ENCODE measurements around the gene LY6G5C. TPM values are rescaled to one million over a fixed set of nuclear protein-coding genes. Genes with fewer than 3 reads are reported as not detected.
A peak's percentile ranks its signal among the peaks of the same experiment; 100 is the strongest.

Gene LY6G5C
- total RNA-seq, 1 experiment from 2014 or later = not detected

DNA sequence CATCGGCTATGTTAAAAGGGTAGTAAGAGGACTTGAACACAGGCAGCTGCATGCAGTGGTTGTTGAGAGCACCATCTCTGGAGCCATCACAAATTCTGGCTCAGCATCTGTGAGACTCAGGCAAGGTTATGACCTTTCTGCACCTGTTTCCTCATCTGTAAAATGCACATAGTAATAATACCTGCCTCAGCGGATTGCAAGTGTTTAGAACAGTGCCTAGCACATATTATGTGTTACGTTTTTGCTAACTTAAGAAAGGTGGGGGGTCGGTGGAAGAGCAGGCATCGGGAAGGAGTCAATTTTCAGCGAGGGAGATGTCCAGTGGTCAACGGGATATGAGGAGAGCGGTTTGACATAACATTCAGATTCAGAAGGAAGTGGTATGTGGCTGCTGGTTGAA, 2.9 kb downstream of the LY6G5C start:
- H3K4me2 ChIP-seq (ENCODE audit: low read depth, low read length, poor library complexity, severe bottlenecking) = no peak overlapping the region
- H3K9me3 ChIP-seq (ENCODE audit: low read length) = no peaks in the 10 kb centered on the region
- no peak overlapping the region for H3K4me3 ChIP-seq (ENCODE audit: low read length)
- no peak overlapping the region for H2AFZ ChIP-seq (ENCODE audit: low read length)
- no peak for DNase-seq
- H3K79me2 ChIP-seq (ENCODE audit: low read length) = no peaks in the 10 kb centered on the region
- no peak overlapping the region for H3K9ac ChIP-seq (ENCODE audit: low read length)
- H3K27ac ChIP-seq (ENCODE audit: low read length) = no peak overlapping the region
- H3K4me1 ChIP-seq (ENCODE audit: low read length) = peaks cover 14% of the 10 kb centered on the region
- no peaks in the 10 kb centered on the region for H4K20me1 ChIP-seq (ENCODE audit: insufficient read depth, low read depth, low read length)
- no peaks in the 10 kb centered on the region for H3K36me3 ChIP-seq (ENCODE audit: insufficient read depth, low read length)
- H3K9me2 ChIP-seq (replicated peaks; ENCODE audit: insufficient read depth, low read length) = no peaks in the 10 kb centered on the region
- H3K27me3 ChIP-seq (ENCODE audit: low read length) = no peaks in the 10 kb centered on the region

DNA sequence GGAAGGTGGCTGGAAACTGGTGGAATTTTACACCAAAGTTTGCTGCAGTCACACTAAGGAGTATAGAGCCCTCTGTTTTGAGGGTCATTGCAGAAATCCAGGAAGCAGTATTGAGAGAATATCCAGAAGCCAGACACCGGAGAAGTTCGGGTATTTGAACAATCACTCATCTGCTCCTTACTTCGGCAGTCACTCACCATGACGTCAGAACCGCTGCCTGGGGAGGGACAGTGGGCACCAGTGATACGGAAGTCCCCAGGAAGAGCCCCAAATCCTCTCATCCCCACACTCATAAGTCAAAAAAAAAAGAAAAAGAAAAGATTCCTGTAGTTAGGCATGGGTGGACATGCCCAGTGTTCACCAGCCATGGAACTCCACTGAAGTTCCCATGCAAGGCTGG, 4.0 kb downstream of the LY6G5C start:
- Histone ChIP-seq H3K27me3 (ENCODE audit: low read length) (no peaks in the 10 kb centered on the region), H3K4me3 (ENCODE audit: low read length) (no peak overlapping the region), H3K36me3 (ENCODE audit: insufficient read depth, low read length) (peaks cover 3% of the 10 kb centered on the region; the same call in 1 of the 2 replicates), H3K27ac (ENCODE audit: low read length) (no peak overlapping the region), H4K20me1 (ENCODE audit: insufficient read depth, low read depth, low read length) (no peaks in the 10 kb centered on the region), H3K9me3 (ENCODE audit: low read length) (no peaks in the 10 kb centered on the region), H3K4me1 (ENCODE audit: low read length) (peaks cover 14% of the 10 kb centered on the region), H3K9me2 (replicated peaks; ENCODE audit: insufficient read depth, low read length) (no peaks in the 10 kb centered on the region), H3K4me2 (ENCODE audit: low read depth, low read length, poor library complexity, severe bottlenecking) (no peak overlapping the region), H3K79me2 (ENCODE audit: low read length) (no peaks in the 10 kb centered on the region), H3K9ac (ENCODE audit: low read length) (no peak overlapping the region), H2AFZ (ENCODE audit: low read length) (no peak overlapping the region)
- no peak for DNase-seq

DNA sequence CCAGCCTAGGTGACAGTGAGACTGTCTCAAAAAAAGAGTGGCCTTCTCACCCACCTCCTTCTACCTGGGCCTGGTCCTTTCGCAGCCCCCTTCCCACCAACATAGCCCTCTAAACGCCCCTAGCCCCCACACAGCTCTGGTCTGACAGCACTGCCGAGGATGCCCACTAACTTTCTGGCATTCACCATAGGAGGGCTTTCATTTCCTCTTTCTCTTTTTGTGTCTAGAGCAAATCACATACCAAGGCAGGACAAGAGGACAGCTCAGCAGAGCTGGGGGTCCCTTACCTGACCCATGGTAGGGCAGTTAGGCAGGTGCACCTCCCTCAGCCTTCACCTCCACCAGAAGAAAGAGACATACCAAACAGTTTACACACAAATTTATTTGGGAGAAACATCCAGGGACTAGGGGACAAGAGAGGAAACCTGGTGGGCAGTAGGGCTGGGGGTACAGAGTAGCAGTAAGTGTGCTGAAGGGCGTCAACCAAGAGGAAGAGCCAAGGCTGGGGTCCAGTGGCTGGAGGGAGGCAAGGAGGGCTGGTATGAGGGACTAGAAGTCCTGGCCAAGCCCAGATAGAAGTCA, 4.5 kb downstream of the LY6G5C start:
- H3K9ac ChIP-seq (ENCODE audit: low read length) = no peak overlapping the region
- no peaks in the 10 kb centered on the region for H4K20me1 ChIP-seq (ENCODE audit: insufficient read depth, low read depth, low read length)
- no peak overlapping the region for H3K4me3 ChIP-seq (ENCODE audit: low read length)
- peaks cover 11% of the 10 kb centered on the region for H3K4me1 ChIP-seq (ENCODE audit: low read length)
- H2AFZ ChIP-seq (ENCODE audit: low read length) = no peak overlapping the region
- no peaks in the 10 kb centered on the region for H3K9me3 ChIP-seq (ENCODE audit: low read length)
- H3K27me3 ChIP-seq (ENCODE audit: low read length) = no peaks in the 10 kb centered on the region
- no peak overlapping the region for H3K4me2 ChIP-seq (ENCODE audit: low read depth, low read length, poor library complexity, severe bottlenecking)
- no peaks in the 10 kb centered on the region for H3K79me2 ChIP-seq (ENCODE audit: low read length)
- no peak overlapping the region for H3K27ac ChIP-seq (ENCODE audit: low read length)
- peaks cover 5% of the 10 kb centered on the region; the same call in 1 of the 2 replicates for H3K36me3 ChIP-seq (ENCODE audit: insufficient read depth, low read length)
- DNase-seq = peak; percentile 64
- H3K9me2 ChIP-seq (replicated peaks; ENCODE audit: insufficient read depth, low read length) = no peaks in the 10 kb centered on the region

DNA sequence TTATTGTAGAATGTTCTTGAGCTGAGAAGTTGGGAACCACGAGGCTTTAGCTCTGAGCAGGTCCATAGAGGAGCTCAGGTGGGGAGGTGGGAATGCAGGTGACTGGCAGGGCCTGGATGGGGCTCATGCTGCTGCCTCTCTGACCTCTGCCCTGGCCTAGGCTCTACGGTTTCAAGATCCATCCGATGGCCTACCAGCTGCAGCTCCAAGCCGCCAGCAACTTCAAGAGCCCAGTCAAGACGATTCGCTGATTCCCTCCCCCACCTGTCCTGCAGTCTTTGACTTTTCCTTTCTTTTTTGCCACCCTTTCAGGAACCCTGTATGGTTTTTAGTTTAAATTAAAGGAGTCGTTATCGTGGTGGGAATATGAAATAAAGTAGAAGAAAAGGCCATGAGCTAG, 11.2 kb downstream of the LY6G5C start, which contains the start of gene LY6G5B:
TSS of gene LY6G5B (plus strand) at position 301 of the 400 bp plus-strand sequence. CDS start 975 bp downstream, outside the sequence.
- Histone ChIP-seq H3K27me3 (ENCODE audit: low read length) (no peaks in the 10 kb centered on the region), H3K9me3 (ENCODE audit: low read length) (no peaks in the 10 kb centered on the region), H4K20me1 (ENCODE audit: insufficient read depth, low read depth, low read length) (peaks cover 9% of the 10 kb centered on the region; the same call in 1 of the 2 replicates), H3K79me2 (ENCODE audit: low read length) (peaks cover 28% of the 10 kb centered on the region), H3K4me3 (ENCODE audit: low read length) (no peak within 1 kb of the TSS), H2AFZ (ENCODE audit: low read length) (no peak within 1 kb of the TSS), H3K4me2 (ENCODE audit: low read depth, low read length, poor library complexity, severe bottlenecking) (no peak within 1 kb of the TSS), H3K4me1 (ENCODE audit: low read length) (peaks cover 10% of the 10 kb centered on the region), H3K36me3 (ENCODE audit: insufficient read depth, low read length) (peaks cover 33% of the 10 kb centered on the region), H3K27ac (ENCODE audit: low read length) (no peak within 1 kb of the TSS), H3K9ac (ENCODE audit: low read length) (no peak within 1 kb of the TSS), H3K9me2 (replicated peaks; ENCODE audit: insufficient read depth, low read length) (no peaks in the 10 kb centered on the region)
- DNase-seq = no peak

DNA sequence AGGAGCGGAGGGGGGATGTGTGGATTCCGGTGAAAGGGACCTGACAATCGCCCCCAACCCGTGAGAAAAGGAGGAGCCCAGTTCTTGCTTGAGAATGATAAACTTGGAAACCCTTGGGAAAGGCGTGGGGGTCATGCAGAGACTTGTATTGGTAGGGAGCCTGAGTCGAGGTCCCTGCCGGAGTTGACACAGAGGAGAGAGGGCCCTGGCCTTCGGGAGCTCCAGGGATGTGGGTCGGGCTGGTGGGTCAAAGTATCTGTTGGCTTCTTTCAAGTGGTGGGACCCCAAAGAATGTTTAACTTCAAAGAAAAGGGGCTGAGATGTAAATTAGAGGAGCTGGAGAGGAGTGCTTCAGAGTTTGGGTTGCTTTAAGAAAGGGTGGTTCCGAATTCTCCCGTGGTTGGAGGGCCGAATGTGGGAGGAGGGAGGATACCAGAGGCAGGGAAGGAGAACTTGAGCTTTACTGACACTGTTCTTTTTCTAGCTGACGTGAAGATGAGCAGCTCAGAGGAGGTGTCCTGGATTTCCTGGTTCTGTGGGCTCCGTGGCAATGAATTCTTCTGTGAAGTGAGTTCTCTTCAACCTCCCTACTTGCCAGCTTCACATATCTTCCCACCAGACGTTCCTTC, 14.4 kb downstream of the LY6G5C start:
- Histone ChIP-seq H4K20me1 (ENCODE audit: insufficient read depth, low read depth, low read length) (peaks cover 9% of the 10 kb centered on the region; the same call in 1 of the 2 replicates), H3K9me3 (ENCODE audit: low read length) (no peaks in the 10 kb centered on the region), H3K9ac (ENCODE audit: low read length) (peak overlapping the region; percentile 94), H3K36me3 (ENCODE audit: insufficient read depth, low read length) (peaks cover 31% of the 10 kb centered on the region), H3K27me3 (ENCODE audit: low read length) (no peaks in the 10 kb centered on the region), H3K4me3 (ENCODE audit: low read length) (peak overlapping the region; percentile 91), H3K79me2 (ENCODE audit: low read length) (peaks cover 44% of the 10 kb centered on the region), H3K4me2 (ENCODE audit: low read depth, low read length, poor library complexity, severe bottlenecking) (peak overlapping the region; percentile 85), H3K9me2 (replicated peaks; ENCODE audit: insufficient read depth, low read length) (no peaks in the 10 kb centered on the region), H3K4me1 (ENCODE audit: low read length) (peaks cover 29% of the 10 kb centered on the region), H3K27ac (ENCODE audit: low read length) (peak overlapping the region; percentile 40), H2AFZ (ENCODE audit: low read length) (no peak overlapping the region)
- DNase-seq = no peak

DNA sequence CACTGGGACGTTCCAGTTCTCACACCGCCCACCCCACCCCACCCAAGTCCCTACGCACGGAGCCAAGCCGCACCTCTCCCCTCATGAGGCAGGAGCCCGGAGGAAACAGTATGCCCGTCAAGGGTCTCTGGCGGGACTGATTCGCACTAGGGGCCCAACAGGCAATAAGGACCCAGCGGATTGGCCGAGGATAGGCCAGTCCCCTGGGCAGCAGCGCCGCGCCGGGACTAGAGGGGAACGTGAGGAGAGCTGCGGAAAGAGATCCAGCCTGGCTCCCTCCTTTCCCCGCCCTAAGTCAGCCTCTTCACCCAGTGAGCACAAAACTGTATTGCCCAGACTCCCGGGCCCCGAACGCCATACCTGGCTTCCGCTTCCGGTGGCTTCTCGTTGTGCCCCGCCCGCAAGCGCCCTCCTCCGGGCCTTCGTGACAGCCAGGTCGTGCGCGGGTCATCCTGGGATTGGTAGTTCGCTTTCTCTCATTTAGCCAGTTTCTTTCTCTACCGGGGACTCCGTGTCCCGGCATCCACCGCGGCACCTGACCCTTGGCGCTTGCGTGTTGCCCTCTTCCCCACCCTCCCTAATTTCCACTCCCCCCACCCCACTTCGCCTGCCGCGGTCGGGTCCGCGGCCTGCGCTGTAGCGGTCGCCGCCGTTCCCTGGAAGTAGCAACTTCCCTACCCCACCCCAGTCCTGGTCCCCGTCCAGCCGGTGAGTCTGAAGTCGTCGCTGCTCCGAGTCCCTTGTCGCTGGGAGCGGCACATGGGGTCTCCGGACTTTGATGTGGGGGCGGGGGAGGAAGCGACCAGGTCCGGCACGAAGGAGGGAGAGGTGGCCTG, 15.1 kb downstream of the LY6G5C start, which contains the start of gene CSNK2B:
TSS of gene CSNK2B (plus strand) at position 580 of the 836 bp plus-strand sequence. CDS start 752 bp downstream, outside the sequence.
- Histone ChIP-seq H3K27me3 (ENCODE audit: low read length) (no peaks in the 10 kb centered on the region), H2AFZ (ENCODE audit: low read length) (no peak within 1 kb of the TSS), H3K79me2 (ENCODE audit: low read length) (peaks cover 44% of the 10 kb centered on the region), H3K4me1 (ENCODE audit: low read length) (peaks cover 34% of the 10 kb centered on the region), H3K27ac (ENCODE audit: low read length) (peak within 1 kb of the TSS; percentile 89), H3K4me3 (ENCODE audit: low read length) (peak within 1 kb of the TSS; percentile 91), H4K20me1 (ENCODE audit: insufficient read depth, low read depth, low read length) (peaks cover 9% of the 10 kb centered on the region; the same call in 1 of the 2 replicates), H3K36me3 (ENCODE audit: insufficient read depth, low read length) (peaks cover 27% of the 10 kb centered on the region), H3K9ac (ENCODE audit: low read length) (peak within 1 kb of the TSS; percentile 94), H3K9me3 (ENCODE audit: low read length) (no peaks in the 10 kb centered on the region), H3K9me2 (replicated peaks; ENCODE audit: insufficient read depth, low read length) (no peaks in the 10 kb centered on the region), H3K4me2 (ENCODE audit: low read depth, low read length, poor library complexity, severe bottlenecking) (peak within 1 kb of the TSS; percentile 89)
- DNase-seq = peak; percentile 99

DNA sequence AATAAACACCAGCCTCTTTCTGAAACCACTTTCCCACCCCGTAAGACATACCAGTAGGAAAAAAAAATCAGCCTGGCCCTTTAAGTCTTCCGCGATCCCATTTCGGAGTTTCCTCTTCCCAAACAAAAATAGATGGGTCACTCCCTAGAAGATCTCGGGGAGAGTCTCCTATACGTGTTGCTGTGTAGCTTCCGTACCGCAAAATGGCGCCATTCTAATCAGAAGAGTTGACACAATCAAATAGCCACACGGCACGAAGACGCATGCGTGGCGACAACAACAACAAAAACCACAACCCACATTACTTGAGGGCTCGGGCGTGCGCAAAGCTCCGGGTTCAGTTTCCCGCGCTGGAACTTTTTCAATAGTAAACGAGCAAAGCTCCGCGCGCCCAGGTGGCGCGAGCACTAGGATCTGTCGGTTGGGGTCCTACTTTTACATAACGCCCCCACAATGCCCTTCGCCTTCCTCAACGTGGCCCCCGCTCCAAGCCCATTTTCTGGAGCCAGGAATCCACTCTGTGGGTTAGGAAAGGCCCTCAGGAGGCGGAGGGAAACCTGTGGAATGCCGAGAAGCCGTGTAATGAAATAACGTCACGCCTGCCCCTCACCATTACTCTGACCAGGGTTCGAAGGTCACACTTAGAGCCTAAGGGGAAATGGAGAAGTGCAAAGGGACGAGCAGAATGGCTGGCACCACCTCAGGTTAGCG, 15.9 kb downstream of the LY6G5C start, which contains the start of gene GPANK1:
TSS of gene GPANK1 (minus strand) at position 208 of the 711 bp plus-strand sequence. CDS start 519 bp downstream, outside the sequence.
- Histone ChIP-seq H3K79me2 (ENCODE audit: low read length) (peaks cover 48% of the 10 kb centered on the region), H3K4me2 (ENCODE audit: low read depth, low read length, poor library complexity, severe bottlenecking) (peak within 1 kb of the TSS; percentile 89), H3K27ac (ENCODE audit: low read length) (peak within 1 kb of the TSS; percentile 89), H3K9me3 (ENCODE audit: low read length) (no peaks in the 10 kb centered on the region), H3K36me3 (ENCODE audit: insufficient read depth, low read length) (peaks cover 25% of the 10 kb centered on the region), H4K20me1 (ENCODE audit: insufficient read depth, low read depth, low read length) (peaks cover 9% of the 10 kb centered on the region; the same call in 1 of the 2 replicates), H3K4me3 (ENCODE audit: low read length) (peak within 1 kb of the TSS; percentile 91), H3K4me1 (ENCODE audit: low read length) (peaks cover 35% of the 10 kb centered on the region), H3K9ac (ENCODE audit: low read length) (peak within 1 kb of the TSS; percentile 90), H3K9me2 (replicated peaks; ENCODE audit: insufficient read depth, low read length) (no peaks in the 10 kb centered on the region), H2AFZ (ENCODE audit: low read length) (no peak within 1 kb of the TSS), H3K27me3 (ENCODE audit: low read length) (no peaks in the 10 kb centered on the region)
- peak; percentile 97 for DNase-seq
